Stimulated activated CD4-positive, alpha-beta T cell treated with anti-CD3 and anti-CD28 coated beads, Interleukin-4, amount 100 ng/mL, for 24 hours (primary cell): Measurements from ENCODE around the gene NXPE3.

Source experiments
- DNase-seq: peaks from one replicate; pipeline ENCODE4 v3.0.0-alpha.2; 2020

Gene NXPE3

DNA sequence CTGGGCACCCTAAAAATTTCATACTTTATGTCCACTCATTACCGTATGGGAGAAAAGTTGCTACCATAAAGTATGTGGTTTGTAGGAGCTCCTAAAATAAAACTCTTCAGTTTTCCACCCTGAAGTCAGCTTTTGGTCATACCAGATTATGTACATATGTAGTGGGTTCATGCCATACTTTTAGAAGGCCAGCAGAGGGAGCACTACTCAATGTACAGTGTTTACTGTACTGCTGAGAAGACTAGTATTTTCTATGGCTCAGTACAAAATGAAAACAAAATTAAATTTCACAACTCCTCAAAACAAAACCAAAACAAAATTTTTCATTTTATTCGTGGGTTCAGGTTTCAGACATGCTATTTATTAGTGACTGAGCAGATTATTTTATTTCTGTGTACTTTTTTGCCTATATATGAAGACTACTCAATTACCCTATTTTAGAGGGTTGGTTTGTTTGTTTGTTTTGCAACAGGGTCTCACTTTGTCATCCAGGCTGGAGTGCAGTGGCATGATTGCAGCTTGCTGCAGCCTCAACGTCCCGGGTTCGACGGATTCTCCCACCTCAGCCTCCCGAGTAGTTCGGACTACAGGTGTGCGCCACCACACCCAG is 24.3 kb downstream of the NXPE3 start:
- peak; percentile 67 for DNase-seq

DNA sequence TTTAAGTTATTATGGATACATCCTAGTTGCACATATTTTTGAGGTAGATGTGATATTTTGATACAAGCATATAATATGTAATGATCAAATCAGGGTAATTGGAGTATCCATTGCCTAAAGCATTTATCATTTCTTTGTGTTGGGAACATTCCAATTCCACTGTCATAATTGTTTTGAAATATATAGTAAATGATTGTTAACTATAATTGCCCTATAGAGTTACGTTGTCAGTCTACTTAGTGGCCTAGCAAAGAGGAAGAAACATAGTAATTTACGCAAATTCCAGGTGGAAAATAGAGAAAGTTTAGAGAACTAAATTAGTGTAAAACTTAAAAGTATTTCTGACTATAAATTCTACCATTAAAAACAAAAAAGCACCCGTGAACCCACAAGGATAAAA is 24.9 kb downstream of the NXPE3 start:
- DNase-seq = no peak

DNA sequence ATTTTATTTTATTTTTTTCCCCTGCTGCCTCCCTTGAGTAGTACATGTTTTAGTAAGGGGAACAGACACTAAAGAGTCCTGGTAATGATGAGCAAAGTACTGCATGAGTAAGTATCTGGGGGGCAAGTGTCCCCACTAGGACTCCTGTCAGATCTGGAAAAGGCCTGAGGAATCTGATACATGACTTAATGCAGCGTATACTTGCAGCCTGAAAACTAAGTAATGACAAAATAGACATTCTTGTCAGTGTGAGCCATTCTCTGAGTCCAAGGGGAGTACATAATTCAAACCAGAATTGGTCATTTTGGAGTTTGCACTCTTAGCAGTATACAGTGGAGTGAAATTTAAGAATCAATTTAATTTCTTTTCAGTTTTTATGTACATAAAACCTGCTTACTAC is 27.5 kb downstream of the NXPE3 start:
- no peak for DNase-seq

DNA sequence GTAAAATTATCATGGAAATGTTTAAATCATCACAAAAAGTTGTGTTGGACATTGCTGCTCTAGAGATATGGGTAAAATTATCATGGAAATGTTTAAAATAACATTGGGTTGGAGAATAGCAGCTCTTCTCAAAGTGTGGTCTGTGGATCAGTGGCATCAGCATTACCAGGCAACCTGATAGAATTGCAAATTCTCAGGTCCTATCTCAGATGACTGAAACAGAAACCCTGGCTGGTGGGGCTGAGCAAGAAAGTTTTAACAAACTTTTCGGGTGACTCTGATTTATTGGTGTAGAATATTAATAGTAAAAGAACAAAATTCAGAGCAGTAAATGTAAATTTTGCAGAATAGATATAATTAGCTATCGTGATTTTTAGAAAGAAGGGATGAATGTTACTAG is 28.9 kb downstream of the NXPE3 start:
- no peak for DNase-seq

DNA sequence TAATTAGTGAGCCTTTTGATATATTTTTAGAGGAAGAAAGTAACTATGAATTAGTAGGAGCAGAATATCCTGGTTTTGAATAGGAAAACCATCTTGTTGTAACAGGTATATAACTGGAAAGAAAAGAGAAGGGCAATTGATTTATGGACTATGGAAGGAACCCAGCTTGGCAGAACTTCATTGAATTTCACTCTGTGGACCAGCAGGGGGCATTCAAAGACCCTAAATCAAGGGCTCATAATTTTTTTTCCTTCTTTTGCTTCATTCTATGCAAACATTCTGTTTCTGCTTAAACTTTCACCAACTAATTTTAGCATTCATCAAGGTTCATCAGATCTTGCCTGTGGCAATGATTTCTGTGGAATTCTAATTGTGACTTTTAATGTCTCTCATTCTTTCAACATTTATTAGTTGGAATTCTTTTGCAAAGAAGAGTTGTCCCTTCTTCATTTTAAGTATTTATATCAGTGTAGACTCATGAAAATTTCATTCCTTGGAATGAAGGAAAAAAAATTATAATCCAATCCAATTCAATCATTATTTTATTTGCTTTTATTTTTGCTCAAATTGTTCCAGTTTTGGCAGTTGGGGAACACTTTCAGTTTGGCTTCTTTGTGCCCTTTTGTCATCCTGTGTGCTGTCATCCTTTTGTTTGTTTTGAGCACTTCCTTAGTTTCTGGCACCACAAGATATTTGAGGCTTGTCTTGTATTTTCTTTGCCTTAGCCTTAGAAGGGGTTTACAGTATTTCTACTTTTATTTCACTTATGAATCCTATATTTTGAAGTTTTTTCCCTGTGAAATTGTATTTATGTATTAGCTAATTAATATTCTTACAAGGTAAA is 30.4 kb downstream of the NXPE3 start:
- DNase-seq = peak; percentile 49

DNA sequence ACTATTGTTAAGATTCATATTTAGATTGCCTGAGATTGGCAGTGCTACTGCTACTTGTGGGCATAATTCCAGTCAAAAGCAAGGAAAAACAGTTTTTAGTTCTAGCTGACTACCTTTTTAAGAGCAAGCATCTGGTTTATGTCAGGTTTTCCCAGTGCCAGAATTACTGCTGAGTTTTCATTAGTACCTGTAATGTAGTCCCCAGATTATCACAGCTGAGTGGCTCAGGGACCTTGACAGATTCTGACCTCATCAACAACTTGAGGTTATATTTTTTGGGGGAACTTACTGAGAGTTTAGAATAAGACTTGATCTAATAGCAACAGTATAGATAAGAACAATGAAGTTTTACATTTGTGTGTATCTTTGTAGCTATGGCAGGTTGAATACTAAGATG is 31.0 kb downstream of the NXPE3 start:
- no peak for DNase-seq

DNA sequence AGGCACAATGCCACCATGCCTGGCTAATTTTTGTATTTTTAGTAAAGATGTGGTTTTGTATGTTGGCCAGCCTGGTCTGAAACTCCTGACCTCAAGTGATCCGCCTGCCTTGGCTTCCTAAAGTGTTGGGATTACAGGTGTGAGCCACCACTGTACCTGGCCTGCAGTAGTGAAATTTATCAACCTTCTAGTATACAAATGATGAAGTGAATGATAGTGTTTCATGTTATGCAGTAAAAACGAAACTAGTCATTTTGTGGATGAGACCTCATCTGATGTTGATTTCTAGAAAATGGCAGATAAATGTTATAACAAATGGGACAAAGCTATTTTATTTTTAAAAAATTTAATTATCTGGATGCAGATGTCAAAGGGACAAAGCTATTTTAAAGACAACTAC is 32.9 kb downstream of the NXPE3 start:
- DNase-seq = no peak

DNA sequence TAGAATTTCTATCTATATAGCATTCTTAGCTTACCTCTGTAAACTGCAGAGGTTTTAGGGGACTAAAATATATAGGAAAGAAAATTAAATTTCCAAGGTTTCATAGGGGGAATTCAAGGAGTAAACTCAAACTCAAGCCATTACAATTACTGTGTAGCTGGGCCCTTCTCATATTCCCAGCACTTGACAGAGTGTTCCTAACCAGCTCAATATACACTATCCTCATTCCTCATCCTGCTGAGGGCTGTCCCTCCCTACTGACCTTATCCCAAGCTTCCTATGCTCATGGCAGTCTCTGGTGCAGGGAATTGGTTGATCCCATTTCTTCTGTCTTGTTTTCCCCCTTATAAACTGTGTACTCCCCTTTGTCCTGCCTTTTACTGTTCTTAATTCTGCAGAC is 33.9 kb downstream of the NXPE3 start:
- DNase-seq = no peak

DNA sequence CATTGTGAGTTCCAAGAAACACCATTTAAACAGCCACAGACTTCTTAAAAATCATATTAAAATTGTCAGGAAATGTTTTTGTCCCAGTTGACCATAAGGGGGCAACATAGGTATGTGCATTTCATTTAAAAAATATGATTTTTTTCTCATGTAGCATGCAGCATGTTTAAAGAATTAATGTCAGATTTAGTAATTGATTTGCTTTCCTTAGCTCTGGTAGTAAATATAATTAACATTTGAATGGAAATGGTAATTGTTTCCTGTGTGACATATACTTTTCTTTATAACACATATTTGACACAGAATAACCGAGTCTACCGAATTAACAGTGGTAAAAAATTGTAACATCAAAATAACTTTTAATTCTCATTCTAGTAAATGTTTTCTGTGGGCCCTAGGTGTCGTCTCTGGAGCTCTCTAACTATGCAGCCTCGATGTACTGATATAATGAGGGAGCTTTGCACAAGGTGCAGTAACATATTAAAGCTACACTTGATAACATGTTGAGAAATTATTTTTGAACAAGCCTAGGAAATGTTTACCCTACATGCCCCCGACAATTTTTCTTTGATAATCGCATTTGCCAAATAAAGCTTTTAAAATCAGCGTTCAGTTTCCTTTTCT is 34.9 kb downstream of the NXPE3 start:
- DNase-seq = no peak

DNA sequence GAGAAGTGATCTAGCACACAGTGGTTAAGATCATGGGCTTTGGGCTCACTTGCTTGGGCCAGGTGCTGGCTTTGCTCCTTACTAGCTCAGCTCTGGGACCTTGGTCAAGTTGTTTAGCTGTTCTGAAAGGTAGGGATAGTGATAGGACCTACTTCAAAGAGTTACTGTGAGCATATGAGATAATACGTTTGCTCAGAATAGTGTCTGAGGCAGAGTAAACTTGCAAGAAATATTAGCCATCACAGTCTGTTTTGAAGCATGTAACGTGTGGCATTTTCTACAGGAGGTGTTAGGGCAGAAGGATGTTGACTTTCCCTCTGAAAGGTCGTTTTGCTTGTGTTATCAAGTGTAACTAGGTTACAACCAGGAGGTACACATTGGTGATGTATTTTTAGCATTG is 35.8 kb downstream of the NXPE3 start:
- DNase-seq = no peak

DNA sequence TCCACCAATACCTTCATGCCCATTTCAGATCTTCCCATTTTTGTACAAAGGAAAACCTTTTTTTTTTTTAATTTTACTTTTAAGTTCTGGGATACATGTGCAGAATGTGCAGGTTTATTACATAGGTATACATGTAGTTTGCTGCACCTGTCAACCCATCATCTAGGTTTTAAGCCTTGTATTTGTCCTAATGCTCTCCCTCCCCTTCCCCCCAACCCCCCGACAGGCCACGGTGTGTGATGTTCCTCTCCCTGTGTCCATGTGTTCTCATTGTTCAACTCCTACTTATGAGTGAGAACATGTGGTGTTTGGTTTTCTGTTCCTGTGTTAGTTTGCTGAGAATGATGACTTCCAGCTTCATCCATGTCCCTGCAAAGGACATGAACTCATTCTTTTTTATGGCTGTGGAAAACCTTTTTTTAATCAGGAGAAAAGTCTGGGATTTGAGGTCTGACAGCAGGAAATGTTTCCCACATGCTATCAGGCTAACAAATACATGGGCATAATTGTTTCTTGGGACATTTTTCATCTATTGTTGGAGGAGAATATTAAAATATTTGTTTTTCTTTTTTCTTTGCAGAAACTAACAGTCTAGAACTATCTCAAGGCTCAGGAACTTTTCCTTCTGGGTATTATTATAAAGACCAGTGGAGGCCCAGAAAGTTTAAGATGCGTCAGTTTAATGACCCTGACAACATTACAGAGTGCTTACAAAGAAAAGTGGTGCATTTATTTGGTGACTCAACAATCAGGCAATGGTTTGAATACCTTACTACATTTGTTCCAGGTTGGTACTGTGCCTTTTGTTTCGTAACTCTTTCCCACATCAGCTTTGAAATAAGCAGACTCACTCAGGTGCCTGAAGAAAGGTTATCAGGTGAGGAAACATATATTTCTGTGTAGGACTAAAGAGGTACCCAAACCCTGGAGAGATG is 37.5 kb downstream of the NXPE3 start:
- no peak for DNase-seq

DNA sequence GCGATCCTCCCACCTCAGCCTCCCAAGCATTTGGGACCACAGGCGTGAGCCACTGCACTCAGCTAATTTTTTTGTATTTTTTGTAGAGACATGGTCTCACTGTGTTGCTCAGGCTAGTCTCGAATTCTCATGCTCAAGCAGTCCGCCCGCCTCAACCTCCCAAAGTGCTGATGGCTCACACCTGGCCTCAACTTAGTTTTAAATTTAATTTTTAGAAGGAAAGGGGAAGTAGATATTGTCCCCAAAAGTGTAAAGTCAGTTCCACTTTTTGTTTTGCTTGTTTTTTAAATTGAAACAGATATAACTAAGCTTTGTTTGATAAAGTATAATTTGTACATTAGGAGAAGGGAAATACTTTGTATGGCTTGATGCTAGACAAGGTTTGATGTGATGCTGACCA is 39.0 kb downstream of the NXPE3 start:
- no peak for DNase-seq

DNA sequence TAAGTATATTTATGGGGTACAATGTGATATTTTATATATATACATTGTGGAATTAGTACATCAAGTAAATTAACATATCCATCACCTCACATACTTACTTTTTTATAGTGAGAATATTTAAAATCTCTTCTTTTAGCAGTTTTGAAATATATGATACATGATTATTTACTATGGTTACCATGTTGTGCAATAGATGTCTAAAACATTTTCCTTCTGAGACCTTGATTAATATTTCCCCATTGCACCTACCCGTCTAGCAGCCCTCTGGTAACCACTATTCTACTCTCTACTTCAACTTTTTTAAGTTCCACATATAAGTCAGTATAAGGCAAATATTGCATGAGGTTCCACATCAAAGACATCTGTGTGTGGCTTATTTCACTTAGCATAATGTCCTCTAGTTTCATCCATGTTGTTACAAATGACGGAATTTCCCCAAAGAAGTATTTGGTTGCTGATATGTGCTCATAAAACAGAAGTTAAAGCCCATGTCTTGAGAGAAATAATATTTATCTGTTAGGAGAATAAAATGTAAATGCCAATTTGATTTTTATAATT is 40.7 kb downstream of the NXPE3 start:
- DNase-seq = no peak

DNA sequence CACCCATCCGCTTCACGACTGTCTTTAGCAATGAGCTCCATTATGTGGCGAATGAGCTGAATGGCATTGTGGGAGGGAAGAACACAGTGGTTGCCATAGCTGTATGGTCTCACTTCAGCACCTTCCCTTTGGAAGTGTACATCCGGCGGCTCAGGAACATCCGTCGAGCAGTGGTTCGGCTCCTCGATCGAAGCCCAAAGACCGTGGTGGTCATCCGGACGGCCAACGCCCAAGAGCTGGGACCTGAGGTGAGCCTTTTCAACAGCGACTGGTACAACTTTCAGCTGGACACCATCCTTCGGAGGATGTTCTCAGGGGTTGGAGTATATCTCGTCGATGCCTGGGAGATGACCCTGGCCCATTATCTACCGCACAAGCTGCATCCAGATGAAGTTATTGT is 42.5 kb downstream of the NXPE3 start:
- DNase-seq = no peak

DNA sequence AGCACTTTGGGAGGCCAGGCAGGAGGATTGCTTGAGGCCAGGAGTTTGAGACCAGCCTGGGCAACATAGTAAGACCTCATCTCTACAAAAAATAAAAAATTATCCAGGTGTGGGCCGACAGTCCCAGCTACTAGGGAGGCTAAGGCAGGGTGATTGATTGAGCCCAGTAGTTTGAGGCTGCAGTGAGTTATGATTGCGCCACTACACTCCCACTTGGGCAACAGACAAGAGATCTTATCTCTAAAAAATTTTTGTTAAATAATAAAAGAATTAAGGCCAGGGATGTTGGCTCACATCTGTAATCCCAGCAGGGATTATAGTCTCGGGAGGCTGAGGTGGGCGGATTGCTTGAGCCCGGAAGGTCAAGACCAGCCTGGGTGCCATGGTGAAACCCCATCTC is 44.5 kb downstream of the NXPE3 start:
- no peak for DNase-seq

DNA sequence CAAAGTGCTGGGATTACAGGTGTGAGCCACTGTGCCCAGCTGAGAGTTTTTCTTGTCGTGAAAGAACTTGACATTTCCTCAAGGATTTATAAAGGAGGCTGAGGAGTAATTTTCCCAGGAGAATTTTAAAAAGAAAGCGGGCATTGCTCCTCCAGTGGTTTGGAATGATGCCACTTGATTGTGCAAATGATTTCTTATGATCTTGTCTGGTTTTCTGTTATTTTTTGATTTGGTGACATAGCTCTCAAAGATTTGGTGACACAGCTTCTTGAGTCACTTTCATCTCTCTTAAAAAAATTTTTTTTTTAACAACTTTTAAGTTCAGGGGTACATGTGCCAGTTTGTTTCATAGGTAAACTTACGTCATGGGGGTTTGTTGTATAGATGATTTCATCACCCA is 45.7 kb downstream of the NXPE3 start:
- no peak for DNase-seq

DNA sequence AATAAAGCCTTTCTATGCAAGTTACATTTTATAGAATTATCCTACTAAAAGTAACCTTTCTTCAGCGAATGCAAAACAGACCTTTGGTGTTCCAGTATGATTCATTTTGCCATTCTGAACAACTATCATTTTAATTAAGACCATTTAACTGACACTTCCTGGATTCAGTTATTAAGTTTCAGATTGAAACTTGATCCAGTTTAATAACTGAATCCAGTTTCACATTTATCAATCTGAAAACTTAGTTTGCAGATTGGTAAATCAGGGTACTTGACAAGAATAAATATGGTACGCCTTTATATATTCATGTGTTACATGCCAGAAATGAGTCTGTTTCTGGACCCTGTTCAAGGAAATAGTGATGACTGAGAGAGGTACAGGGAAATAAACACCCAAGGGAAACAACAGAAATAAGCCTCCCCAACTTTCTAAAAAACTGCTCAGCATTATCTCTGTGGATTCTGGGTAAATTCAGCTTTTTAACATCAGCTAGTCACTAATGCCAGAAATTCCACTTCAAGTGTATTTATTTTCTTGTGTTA is 47.0 kb downstream of the NXPE3 start:
- no peak for DNase-seq

DNA sequence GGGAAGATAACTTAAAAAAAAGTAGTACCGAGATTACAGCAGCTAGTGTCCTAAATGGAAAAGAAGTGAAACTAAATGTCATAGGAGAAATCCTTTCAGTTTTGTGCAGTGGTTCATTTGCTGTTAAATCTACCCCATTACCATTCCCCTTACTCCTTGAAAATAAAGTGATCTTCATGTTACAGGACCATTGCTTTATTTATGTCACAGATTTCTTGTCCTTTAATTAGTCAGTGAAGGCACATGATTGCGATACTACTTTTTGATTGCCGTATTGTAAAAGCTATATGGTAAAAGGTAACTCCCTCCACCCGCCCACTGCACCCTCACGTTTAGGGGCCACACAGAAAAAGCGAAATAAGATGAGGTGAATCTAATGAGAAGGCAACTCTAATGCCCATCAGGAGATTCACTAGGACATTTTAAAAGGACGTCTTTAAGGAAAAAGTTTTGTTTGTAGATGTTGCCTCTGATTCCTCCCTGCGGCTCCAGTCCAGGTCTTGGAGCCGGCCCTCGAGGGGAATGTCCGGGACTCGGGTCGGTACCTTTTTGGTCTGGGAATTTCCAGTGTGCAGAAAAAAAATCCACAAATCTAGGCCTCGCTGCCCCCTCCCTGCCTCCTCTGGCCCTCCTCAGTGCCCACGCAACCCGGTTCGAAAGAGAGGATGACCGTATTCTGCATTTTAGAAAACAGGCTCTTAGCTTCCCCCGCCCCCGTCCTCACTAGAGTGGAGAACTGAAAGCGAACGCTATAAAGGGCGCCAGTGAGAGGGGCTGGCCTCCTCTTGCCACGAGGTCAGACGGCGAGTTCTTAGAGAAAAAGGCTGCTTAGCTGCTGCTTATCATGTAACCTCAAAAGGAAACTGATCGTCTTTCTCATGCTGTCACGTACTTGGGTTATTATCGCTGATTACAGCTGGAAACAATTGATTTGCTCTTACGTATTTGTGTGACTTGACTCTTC is 48.5 kb downstream of the NXPE3 start:
- DNase-seq = peak; percentile 91

DNA sequence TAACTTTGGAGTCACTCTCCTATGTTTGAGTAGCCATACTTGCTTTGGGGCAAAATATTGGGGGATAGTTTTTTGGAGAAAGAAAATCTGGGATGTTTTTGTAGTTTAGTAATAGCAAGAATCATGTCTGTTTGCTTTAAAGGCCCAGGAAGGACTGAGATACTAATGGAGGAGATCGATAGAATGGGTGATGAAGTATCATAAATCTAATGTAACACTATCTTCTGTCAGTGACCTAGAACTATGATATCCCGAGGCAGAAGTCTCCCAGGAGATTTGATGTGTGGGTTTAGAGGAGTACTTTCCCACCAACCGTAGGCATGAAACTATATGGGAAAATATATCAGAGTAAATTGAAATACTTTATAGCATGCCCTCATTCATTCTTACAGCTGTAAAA is 49.3 kb downstream of the NXPE3 start:
- DNase-seq = no peak

DNA sequence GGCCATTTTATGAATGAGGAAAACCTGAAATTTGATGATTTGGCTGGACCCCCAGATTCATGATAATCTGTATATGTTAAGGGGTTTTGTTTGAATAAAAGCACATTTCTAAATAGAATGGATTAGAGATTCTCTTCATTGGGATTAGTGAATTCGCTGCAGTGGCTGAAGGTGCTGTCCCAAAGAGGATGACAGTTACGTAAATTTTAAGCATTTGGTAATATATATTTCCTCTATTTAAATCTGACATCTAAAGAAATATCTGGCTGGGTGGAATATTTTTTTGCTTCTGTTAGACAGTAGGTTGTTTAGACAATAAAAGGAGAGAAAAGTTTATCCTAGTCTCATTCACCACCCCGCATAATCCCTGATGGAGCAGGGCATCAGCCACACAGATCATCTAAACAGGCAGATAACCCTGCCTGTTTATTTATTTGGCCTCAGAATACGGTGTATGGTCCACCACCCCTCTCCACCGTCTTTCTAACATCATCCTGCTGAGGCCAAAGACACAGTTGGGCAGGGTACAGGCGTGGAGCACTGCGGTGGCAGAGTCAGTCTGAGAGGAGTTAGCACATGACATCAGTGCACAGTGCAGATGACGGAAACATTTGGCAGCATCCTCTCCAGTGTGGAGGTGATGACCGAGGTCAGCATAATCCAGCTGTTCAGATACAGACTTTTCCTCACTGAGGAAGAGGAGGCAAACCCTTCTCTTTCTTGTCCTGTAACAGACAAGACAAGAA is 49.9 kb downstream of the NXPE3 start:
- DNase-seq = peak; percentile 61

DNA sequence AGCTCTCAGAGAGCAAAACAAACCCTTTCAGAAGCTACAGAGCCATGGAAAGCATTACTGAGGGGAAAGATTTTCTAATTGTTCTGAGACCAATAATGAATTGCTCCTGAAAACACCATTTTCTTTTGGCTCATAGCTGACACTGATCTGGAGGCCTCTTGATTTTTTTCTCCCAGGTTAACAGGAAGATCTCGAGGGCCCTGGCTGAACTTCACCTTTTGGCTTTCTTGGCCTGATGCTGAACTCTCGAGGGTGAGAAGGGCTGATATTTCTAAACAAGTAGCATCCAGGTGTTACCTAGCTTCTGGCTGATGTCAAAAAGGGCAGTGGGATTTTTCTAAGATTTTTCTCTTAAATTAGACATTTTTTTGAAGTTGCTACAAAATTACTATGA is 50.4 kb downstream of the NXPE3 start:
- no peak for DNase-seq
